Subcutaneous adipose tissue (tissue), 4 donors: Measurements from ENCODE around the gene AURKB. TPM values are rescaled to one million over a fixed set of nuclear protein-coding genes. Genes with fewer than 3 reads are reported as not detected.

Source experiments
- total RNA-seq, 4 donors: library from RNA; depleted of rRNA; stranded (reverse); fragments of >200 nt; gene quantifications; one replicate each; pipeline ENCODE4 v1.1.0, GENCODE V29; 2016
- TF ChIP-seq, protein P1 (sequence below): fragments of 450-650 bp; IDR thresholded peaks from one replicate; pipeline ENCODE4 v1.5.1; 2016; ENCODE audit warnings: low read depth, mild to moderate bottlenecking, control low read depth, antibody characterized with exemption, moderate library complexity

Gene AURKB
- total RNA-seq, 4 donors from 2014 or later: 1.3 to 3.4 (median 2.2) TPM; not detected in 1

DNA sequence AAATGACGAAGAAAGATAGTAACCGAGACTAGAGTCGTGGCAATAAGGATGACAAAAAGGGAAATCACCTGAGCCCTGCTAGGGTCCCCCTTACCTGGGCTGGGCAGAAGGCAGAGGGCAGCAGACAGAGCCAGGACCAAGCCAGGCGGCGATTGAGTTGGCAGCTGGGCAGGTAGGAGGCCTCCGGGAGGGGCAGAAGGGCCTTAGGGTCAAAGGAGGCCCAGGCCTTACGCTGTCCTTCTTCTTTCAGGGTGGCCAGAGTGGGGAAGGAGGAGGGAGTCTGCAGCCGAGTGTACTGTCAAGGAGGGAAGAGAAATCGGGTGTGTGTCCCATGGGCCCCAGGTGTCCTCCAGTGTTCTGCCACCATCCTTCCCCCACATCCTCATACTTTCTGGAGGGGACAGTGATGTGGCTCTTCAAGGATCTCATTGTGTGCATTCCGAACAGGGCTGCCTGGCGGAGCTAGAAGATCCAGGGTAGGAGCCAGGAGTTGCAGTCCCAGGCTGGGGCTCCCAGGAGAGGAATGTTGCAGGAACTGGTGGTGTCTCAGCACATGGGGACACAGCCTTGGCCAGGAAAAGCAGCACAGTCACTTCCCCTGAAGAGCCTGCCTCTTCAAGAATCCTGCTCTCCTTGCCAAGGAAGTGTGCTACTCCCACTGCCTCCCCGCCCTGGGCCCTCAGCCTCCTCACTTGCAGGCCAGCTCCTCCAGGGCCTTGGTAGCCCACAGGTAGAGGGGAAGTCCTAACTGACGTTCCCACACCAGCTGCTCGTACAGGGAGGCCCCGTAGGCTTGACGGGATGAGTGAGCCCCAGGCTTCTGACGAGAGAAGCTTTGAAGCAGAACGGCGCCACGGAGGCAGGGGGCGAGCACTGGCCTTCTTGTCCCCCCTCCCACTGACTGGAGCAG is 24.2 kb upstream of the AURKB start:
- TF ChIP-seq, protein P1, sequence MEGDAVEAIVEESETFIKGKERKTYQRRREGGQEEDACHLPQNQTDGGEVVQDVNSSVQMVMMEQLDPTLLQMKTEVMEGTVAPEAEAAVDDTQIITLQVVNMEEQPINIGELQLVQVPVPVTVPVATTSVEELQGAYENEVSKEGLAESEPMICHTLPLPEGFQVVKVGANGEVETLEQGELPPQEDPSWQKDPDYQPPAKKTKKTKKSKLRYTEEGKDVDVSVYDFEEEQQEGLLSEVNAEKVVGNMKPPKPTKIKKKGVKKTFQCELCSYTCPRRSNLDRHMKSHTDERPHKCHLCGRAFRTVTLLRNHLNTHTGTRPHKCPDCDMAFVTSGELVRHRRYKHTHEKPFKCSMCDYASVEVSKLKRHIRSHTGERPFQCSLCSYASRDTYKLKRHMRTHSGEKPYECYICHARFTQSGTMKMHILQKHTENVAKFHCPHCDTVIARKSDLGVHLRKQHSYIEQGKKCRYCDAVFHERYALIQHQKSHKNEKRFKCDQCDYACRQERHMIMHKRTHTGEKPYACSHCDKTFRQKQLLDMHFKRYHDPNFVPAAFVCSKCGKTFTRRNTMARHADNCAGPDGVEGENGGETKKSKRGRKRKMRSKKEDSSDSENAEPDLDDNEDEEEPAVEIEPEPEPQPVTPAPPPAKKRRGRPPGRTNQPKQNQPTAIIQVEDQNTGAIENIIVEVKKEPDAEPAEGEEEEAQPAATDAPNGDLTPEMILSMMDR: no peak

DNA sequence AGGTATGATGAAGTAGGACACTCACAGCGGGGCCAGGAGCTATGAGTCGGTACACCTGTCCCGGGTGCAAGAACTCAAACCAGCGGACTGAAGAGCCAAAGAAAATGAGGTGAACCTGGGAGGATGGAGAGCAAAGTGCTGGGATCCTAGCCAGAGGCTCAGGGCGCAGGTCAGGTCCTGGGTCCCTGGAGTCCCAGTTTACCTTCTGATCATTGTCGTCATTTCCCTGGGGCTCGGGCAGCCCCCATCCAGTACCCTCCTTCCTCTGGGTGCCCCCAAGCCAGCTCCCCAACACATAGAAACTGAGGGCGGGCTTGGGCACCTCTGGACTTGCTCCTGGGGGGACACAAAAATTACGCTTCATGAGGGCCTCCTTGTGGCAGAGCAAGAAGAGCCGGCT is 21.3 kb upstream of the AURKB start:
- TF ChIP-seq, protein P1: no peak

DNA sequence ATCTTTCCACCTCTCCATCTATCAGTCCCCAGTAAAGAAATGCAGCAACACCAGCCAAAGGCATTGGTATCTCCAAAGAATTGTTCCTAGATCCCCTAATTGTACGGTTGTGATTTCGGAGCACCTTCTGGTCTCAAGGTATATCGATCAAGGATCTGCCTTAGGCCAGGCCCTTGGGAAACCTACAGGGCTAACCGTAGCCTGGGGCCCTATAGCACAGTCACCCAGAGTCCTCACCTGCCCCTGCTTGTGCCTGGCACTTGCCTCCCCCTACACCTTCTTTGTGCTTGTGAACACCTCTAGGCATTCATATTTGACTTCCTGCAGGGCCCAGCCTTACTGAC is 16.8 kb upstream of the AURKB start:
- TF ChIP-seq, protein P1: no peak

DNA sequence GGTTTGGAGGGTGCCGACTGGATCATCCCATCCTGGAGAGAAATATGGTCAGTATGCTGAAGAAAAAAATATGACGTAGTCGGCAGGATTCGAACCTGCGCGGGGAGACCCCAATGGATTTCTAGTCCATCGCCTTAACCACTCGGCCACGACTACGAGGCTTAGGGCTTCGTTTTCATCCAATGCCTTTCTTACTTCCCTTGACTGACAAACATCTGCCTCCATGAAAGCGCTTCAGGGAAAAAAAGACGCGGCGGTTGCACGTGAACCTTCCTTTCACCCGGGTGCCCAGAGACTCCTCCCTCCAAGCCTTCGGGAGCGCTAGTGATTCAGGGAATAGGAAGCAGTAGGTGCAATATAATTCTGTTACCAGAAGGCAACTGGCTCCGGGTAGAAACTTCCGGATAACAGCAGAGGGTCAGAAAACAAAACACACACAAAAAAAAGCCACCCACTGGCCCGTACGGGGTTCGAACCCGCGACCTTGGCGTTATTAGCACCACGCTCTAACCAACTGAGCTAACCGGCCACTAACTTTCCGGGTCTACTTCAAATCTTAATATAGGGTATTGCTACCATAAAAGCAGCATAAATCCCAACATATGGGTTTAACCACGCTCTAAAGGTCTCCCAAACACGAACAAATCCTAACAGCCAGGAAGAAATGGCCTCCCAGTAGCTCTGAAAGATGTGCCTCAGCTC is 16.3 kb upstream of the AURKB start:
- TF ChIP-seq, protein P1: no peak

DNA sequence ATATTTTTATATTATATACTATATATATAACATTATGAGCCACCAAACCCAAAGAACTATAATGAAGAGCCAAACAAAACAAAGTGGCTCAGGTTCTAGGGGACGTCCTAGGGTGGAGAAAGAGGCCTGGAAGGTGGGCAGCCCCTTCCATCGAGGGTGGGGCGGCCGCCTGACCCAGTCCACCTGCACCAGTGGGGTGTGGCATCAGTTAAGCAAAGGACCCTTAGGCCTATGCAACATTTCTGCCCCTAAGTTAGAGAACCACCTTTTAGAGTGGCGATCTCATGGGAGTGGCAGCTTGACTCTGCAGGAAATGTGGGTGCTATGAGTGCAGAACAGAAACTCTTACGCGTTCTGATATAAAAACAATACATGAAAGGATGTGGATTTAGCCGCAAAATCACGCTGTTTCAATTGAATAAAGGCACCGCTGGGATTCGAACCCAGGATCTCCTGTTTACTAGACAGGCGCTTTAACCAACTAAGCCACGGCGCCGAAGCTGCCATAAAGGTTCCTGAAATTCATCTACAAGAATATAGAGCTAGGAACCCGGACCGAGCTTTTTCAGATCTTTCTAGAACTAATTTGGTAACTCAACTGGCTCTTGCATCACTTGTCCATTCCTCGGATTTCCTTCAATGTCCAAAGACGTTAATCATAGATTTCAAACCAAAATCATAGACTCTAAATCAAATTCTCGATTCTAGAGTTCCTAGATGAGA is 15.6 kb upstream of the AURKB start:
- TF ChIP-seq, protein P1: no peak

DNA sequence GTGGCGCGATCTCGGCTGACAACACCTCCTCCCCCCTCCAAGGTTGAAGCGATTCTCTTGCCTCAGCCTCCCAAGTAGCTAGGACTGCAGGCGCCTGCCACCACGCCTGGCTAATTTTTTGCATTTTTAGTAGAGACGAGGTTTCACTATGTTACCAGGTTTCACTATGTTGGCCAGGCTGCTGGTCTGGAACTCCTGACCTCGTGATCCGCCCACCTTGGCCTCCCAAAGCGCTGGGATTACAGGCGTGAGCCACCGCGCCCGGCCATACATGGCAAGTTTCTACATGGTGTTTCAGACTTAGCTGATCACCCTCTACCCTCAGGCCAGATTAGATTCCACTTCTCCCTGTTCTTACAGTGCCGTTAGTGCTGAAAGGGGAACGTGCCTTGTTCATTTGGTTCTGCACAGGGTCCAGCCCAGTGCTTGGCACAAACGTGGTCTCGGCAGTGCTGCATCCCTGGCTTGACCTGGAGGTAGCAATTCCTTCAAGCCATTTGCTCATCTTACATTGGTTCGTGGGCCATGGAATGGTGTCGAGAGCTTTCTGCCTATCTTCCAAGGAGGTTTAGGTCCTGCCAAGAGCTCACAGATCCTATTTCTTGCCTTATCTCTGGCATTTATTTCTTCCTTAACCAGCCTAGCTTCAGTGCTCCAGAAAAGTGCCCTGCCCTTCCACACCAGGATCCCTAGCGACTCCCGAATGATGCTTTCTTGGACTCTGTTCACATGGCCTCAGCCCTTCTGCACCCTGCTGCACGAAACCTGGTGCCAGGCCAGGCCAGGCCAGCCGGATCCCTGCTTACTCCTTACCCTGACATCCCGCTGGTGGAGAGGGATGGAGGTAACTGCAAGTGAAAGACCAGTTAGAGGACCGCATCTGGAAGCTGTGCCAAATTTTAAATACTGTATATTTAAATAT is 14.8 kb upstream of the AURKB start:
- TF ChIP-seq, protein P1: no peak
